Measurements from ENCODE around the gene CLTCL1.
"Not testable (repeated sequence)": the region's sequence is repeated elsewhere in the genome, so short reads cannot be mapped to it uniquely, and the experiment has no call there.

The CLTCL1 gene

GRCh38 chr22:19164425-19164824, 127.1 kb downstream of the CLTCL1 start:
- H3K27ac ChIP-seq, result no peak overlapping the region
- TF ChIP-seq ZFX (IDR thresholded peaks at IDR 0.05; ENCODE audit: borderline replicate concordance), result no peak
- no peak for TF ChIP-seq CTCF (IDR thresholded peaks at IDR 0.05)

- not testable (repeated sequence) for H3K27ac ChIP-seq
Measured at GRCh38 chr22:19158649-19159048, 132.9 kb downstream of the CLTCL1 start.

DNA sequence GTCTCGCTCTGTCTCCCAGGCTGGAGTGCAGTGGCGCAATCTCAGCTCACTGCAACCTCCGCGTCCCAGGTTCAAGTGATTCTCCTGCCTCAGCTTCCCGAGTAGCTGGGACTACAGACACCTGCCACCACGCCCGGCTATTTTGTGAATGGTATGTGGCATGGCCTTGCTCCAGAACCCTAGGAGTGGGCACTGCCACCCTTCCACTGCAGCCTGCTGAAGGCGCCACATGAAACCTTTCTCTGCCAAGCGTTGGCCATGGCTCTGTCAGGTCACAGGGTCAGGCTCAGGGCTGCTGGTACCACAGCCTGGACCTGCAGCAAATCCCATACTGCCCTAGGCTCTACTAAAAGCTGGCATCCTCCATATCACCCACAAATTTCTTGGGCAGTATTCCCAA, 135.4 kb downstream of the CLTCL1 start:
- not testable (repeated sequence) for H3K27ac ChIP-seq

DNA sequence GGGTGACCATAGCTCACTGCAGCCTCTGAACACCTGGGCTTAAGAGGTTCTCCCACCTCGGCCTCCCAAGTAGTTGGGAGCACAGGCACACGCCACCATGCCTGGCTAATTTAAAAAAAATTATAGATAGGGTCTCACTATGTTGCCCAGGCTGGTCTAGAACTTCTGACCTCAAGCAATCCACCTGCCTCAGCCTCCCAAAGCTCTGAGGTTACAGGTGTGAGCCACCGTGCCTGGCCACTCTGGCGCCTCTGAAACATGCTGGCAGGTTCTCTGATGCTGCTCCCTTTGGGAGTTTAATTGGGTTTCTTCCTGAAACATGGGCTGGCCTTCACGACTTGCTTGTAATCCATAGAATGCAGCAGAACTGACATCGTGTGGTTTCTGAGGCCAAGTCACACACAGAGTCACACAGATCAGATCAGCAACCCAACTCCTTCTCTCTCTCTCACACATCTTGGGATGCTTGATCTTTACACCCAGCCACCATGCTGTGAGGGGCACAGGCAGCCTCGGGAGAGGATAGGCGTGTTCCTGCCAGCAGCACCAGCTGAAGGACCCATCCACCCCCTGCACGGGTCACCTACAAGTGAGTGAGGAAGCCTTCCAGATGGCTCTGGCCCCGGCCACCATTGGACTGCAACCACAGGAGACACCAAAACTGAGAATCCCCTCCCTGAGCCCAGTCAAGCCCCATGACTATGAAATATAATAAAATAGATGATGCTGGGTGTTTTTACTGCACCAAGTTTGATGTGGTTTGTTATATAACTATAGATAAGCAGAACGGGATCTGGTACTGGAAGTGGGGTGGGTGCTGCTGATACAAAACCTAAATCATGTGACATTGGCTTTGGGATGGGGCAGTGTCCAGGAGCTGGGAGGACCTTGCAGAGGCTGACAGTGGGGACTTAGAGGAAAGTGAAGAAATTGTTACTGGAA, 138.3 kb downstream of the CLTCL1 start:
- no peak overlapping the region for H3K27ac ChIP-seq
- TF ChIP-seq ZFX (IDR thresholded peaks at IDR 0.05; ENCODE audit: borderline replicate concordance) (no peak), CTCF (IDR thresholded peaks at IDR 0.05) (no peak)

- no peak for TF ChIP-seq ZFX (IDR thresholded peaks at IDR 0.05; ENCODE audit: borderline replicate concordance)
- no peak for TF ChIP-seq CTCF (IDR thresholded peaks at IDR 0.05)
- no peak overlapping the region for H3K27ac ChIP-seq
Measured at GRCh38 chr22:19151329-19152191, 140.0 kb downstream of the CLTCL1 start.

- TF ChIP-seq ZFX (IDR thresholded peaks at IDR 0.05; ENCODE audit: borderline replicate concordance), result no peak
- no peak for TF ChIP-seq CTCF (IDR thresholded peaks at IDR 0.05)
- H3K27ac ChIP-seq, result no peak overlapping the region
Measured at GRCh38 chr22:19150482-19151328, 140.8 kb downstream of the CLTCL1 start.

DNA sequence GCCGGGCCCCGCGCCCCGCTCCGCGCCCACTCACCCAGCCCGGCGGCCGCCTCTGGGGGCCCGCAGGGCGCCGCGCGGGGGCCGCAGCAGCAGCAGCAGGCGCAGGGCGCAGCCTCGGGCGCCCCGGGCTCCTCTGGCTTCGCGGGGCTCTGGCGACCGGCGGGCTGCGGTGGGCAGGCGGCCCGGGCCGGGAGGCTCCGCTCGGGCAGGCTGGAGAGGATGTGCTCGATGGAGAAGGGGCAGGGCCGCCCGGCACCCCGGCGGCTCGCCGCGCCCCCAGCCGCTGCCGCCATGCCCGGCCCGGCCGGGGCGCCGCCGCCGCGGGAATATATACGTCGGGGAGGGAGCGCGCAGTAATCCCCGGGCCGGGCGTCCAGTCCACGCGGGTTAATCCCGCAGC, 141.5 kb downstream of the CLTCL1 start, which contains the start of gene GSC2:
Gene GSC2 (minus strand): TSS at position 302 of the 400 bp plus-strand sequence. CDS start 9 bp downstream, at position 293.
- H3K27ac ChIP-seq, result no peak within 1 kb of the TSS
- no peak for TF ChIP-seq ZFX (IDR thresholded peaks at IDR 0.05; ENCODE audit: borderline replicate concordance)
- no peak for TF ChIP-seq CTCF (IDR thresholded peaks at IDR 0.05)
